Right lobe of liver (tissue), 4 donors: ENCODE data around the gene ADGRA1.

Source experiments
- CTCF ChIP-seq, 4 donors: fragments of 200-600 bp in 3 of 4; fragments of 450-650 bp in 1 of 4; IDR thresholded peaks; one replicate each; pipeline versions ENCODE4 v1.5.1 to v1.8.0; 2016 to 2022; ENCODE audit warnings: antibody characterized with exemption in 4 of 4, mild to moderate bottlenecking in 2 of 4
- POLR2A ChIP-seq: fragments of 450-650 bp; IDR thresholded peaks from one replicate; pipeline ENCODE4 v1.6.1; 2017; ENCODE audit warnings: antibody characterized with exemption, mild to moderate bottlenecking
- donor health status: DM: no; HTN: no; CAD: no.
- donor health status: DM: no; HTN: no; CAD: no.
- donor health status: DM: no; HTN: yes; CAD: no.

- TF ChIP-seq CTCF (IDR thresholded peaks at IDR 0.05) (no peak), POLR2A (no peak)
Measured at GRCh38 chr10:133106516-133106915, 18.8 kb downstream of the ADGRA1 start.
